ENCODE data around the gene TTC23L.
A peak's percentile ranks its signal among the peaks of the same experiment; 100 is the strongest.
"Not testable (repeated sequence)": the region's sequence is repeated elsewhere in the genome, so short reads cannot be mapped to it uniquely, and the experiment has no call there.

Gene TTC23L

GRCh38 chr5:34876275-34876674 lies 37.3 kb downstream of the TTC23L start:
- DNase-seq, result no peak

- no peak for DNase-seq
Measured at GRCh38 chr5:34881246-34881645, 42.3 kb downstream of the TTC23L start.

GRCh38 chr5:34886392-34887119 lies 47.6 kb downstream of the TTC23L start:
- DNase-seq, result no peak

DNA sequence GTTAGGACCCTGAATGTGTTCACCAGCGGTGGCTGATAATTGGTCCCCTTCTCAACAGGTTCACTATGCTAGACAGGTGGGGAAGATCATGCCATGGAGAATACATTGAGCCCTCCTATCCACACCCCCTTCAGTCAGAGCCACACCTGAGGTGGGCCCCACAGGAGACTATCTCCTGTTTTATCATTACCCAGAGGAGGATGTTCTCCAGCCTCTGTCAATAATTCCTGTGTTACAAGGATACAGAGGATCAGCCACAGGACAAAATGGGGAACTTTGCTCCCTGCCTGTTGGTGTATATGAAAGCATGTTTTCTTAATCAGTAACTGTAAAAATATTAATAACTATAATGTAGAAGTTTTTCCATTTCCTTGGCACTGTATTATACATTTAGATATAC lies 50.4 kb downstream of the TTC23L start:
- DNase-seq, result no peak

GRCh38 chr5:34891981-34892380 lies 53.0 kb downstream of the TTC23L start:
- no peak for DNase-seq

- no peak for DNase-seq
Measured at GRCh38 chr5:34892414-34892813, 53.5 kb downstream of the TTC23L start.

DNA sequence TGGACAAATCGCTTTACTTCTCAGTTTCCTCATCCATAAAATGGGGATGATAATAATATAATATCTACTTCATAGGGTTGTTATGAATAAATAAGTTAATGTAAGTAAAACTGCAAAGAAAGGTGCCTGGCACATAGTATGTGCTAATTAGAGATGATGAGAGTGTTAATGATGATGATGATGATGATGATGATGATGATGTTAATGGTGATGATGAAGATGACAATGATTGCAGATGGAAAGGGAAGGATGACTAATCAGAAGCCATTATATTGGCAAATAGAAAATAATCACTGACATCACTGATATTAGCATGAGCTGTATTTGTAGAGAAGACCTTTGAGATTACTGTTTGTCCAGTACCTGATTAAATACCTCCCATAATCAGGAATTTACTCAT lies 55.8 kb downstream of the TTC23L start:
- no peak for DNase-seq

- peak; percentile 87 for DNase-seq
Measured at GRCh38 chr5:34895641-34896419, 56.9 kb downstream of the TTC23L start.

DNA sequence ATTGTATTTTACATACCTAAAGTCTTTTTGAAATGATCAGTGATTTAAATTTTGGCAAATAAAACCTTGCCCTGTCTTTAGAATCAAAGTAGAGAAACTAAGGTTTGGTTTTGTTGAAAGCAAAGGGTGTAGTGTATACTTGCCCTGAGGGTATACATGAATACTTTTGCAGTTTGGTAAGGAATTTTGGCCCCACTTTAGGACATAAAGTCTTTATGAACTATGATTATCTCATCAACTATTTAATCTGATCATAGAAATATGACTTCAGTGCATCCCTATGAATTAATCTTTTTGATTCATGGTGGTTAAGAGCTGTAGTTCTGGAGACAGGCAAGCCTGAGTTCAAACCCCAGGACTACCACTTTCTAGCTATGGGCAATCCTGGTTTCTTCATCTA lies 58.7 kb downstream of the TTC23L start:
- no peak for DNase-seq

GRCh38 chr5:34898258-34898895 lies 59.4 kb downstream of the TTC23L start:
- peak; percentile 88 for DNase-seq

DNA sequence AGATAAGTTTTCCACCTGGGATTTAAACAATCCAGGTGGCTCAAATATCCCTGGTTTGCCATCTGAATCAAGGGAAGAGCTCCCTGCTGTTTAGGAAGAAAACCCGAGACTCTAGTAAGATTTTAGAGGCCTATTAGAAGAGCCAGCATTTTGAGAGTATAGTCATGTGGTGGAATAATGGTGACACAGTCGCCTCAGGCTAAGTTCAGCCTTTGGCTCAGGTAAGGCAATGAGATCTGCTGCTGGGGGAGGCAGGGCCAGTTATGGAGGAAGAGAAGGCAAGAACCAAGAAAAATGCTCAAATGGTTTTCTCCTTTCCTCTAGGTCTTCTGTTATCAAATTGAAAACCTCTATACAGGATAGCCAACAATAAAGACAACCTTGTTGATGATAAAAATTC lies 60.1 kb downstream of the TTC23L start:
- DNase-seq, result no peak

- DNase-seq, result no peak
Measured at GRCh38 chr5:34900652-34901051, 61.7 kb downstream of the TTC23L start.

GRCh38 chr5:34903260-34903659 lies 64.3 kb downstream of the TTC23L start:
- peak; percentile 81 for DNase-seq

GRCh38 chr5:34905564-34905963 lies 66.6 kb downstream of the TTC23L start:
- DNase-seq, result no peak

DNA sequence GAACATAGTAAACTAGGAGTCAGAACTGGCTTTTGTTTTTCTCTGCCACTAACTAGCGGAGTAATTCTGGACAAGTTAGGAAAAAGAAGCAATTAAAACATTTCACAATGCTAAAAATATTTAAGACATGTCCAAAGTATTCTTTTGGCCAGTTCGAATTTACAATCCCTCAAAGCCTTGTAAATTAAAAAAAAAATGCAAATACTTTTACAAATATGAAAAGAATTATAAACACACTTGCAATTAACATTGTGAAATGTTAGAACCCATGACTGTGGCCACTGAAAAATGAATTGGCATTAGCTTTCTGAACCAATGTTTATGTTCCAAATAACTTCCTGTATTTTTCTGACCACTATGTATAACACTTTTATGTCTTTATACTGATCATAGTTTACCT lies 74.1 kb downstream of the TTC23L start:
- no peak for DNase-seq

DNA sequence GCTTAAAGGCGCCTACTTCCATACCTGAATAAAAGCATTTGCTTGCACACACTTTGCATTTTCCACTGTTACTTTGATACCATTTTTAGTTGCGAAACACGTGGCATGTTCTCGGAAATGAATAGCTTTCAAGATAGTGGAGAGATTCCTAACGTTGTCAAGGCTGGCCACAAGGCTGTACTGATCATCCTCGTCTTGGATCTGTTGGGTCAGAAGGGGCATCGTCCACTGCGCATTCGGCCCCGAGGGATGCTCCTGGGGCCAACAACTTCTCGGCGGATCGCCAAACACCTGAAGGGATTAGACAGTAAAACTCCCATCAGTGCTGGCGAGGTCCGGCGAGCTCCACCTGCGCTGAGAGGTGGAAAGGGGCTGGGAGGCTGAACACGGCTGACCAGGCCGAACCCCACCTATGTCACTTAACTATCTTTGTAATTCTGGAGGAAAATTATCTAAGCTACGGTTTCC lies 75.7 kb downstream of the TTC23L start:
- peak; percentile 57 for DNase-seq

- peak; percentile 99 for DNase-seq
Measured at GRCh38 chr5:34915139-34915855, 76.3 kb downstream of the TTC23L start, which contains the start of the genes BRIX1 and RAD1. TSS of gene BRIX1 (plus strand) at chr5:34915711. CDS start at chr5:34915739, 28 bp downstream. TSS of gene RAD1 (minus strand) at chr5:34915504. CDS start at chr5:34914892, 612 bp downstream.

- DNase-seq, result no peak
Measured at GRCh38 chr5:34915856-34916192, 76.9 kb downstream of the TTC23L start.

- peak; percentile 45 for DNase-seq
Measured at GRCh38 chr5:34916518-34916917, 77.6 kb downstream of the TTC23L start.

DNA sequence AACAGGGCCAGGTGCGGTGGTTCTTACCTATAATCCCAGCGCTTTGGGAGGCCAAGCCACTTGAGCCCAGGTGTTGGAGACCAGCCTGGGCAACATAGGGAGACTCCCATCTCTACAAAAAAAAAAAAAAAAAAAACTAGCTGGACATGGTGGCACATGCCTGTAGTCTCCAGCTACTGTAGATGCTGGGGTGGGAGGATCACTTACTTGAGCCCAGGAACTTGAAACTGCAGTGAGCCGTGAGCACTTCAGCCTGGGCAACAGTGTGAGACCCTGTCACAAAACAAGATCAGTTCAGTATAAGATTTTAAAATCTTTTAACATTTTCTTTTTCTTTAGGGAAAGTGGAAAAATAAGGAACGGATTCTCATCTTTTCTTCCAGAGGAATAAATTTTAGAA lies 79.1 kb downstream of the TTC23L start:
- DNase-seq, result no peak

DNA sequence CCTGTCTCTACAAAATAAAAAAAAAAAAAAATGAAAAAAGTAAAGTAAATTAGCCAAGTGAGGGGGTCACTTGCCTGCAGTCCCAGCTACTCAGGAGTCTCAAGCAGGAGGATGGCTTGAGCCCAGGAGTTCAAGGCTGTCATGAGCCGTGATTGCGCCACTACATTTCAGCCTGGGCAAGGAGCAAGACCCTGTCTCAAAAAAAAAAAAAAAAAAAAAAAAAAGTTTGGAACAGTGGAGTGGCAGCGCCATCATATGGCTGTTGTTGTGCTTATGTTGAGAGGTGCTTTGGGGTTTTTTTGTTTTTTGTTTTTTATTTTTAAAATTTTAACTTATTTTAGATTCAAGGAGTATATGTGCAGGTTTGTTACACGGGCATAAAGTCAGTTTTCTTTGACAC lies 80.1 kb downstream of the TTC23L start:
- DNase-seq, result peak; percentile 41

DNA sequence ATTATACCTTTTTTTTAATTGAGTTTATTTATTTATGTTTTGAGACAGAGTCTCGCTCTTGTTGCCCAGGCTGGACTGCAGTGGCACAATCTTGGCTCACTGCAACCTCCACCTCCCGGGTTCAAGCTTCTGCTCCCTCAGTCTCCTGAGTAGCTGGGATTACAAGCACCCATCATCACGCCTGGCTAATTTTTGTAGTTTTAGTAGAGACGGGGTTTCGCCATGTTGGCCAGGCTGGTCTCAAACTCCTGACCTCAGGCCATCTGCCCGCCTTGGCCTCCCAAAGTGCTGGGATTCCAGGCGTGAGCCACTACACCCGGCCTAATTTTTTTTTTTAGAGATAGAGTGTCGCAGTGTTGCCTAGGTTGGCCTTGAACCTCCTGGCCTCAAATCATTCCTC lies 84.3 kb downstream of the TTC23L start:
- not testable (repeated sequence) for DNase-seq
